ENCODE results near the gene TMEFF2. TPM values are rescaled to one million over a fixed set of nuclear protein-coding genes. Genes with fewer than 3 reads are reported as not detected.

TMEFF2 gene
- polyA plus RNA-seq, 1 of the 3 experiments (the other 2 are of a cell fraction): 5.4 TPM

- no peak overlapping the region for H2AFZ ChIP-seq (ENCODE audit: low read depth)
- H3F3A ChIP-seq (replicated peaks; ENCODE audit: insufficient read depth): no peaks in the 10 kb centered on the region
- no peaks in the 10 kb centered on the region for H3K9me2 ChIP-seq
- no peaks in the 10 kb centered on the region for H3K4me1 ChIP-seq (ENCODE audit: control insufficient read depth in 1 of 2, insufficient read depth in 2 of 2, low read depth in 1 of 2, low read length in 1 of 2)
- no peaks in the 10 kb centered on the region for H4K20me1 ChIP-seq (ENCODE audit: insufficient read depth)
- 52% methylated on average over 2 of the region's 2 CpGs for WGBS (ENCODE audit: low lambda C conversion rate)
- H3K79me2 ChIP-seq (ENCODE audit: insufficient read depth): no peaks in the 10 kb centered on the region
- H3K27ac ChIP-seq (ENCODE audit: low read depth in 2 of 2, low read length in 1 of 2): no peak overlapping the region
- no peak for DNase-seq
- no peak overlapping the region for H3K4me3 ChIP-seq (ENCODE audit: low read depth in 2 of 2, low read length in 1 of 2)
- no peaks in the 10 kb centered on the region for H3K9me3 ChIP-seq
- no peak overlapping the region for H3K4me2 ChIP-seq
- ChIA-PET POLR2A (no interaction called here), CTCF (interaction anchor here (0.7 to 1.7 kb wide), 2 partner anchors 13 to 21 kb away, joined by 3 to 6 read pairs; no protein-coding TSS in a partner anchor)
- no peaks in the 10 kb centered on the region for H3K27me3 ChIP-seq (ENCODE audit: insufficient read depth)
- H3K36me3 ChIP-seq (replicated peaks in 1 of 2; ENCODE audit: control insufficient read depth in 1 of 2, insufficient read depth in 2 of 2, low read length in 1 of 2): no peaks in the 10 kb centered on the region
- TF ChIP-seq TEAD4 (IDR thresholded peaks at IDR 0.05; ENCODE audit: borderline replicate concordance, insufficient read depth): no peak
- no peak for TF ChIP-seq USF1 (IDR thresholded peaks at IDR 0.05; ENCODE audit: borderline replicate concordance, low read depth)
- peak; percentile 38; the same call in 1 of the 2 replicates for TF ChIP-seq CTCF (IDR thresholded peaks at IDR 0.05)
- no peak overlapping the region for H3K9ac ChIP-seq
These were observed 165.6 kb downstream of the TMEFF2 start for GRCh38 chr2:192029089-192029488.

- no peaks in the 10 kb centered on the region for H3K36me3 ChIP-seq (replicated peaks in 1 of 2; ENCODE audit: control insufficient read depth in 1 of 2, insufficient read depth in 2 of 2, low read length in 1 of 2)
- no peak overlapping the region for H3K4me2 ChIP-seq
- no peak for DNase-seq
- H3K9me2 ChIP-seq: no peaks in the 10 kb centered on the region
- 77% methylated on average over 1 of the region's 1 CpG for WGBS (ENCODE audit: low lambda C conversion rate)
- H3K27me3 ChIP-seq (ENCODE audit: insufficient read depth): no peaks in the 10 kb centered on the region
- H3K4me3 ChIP-seq (ENCODE audit: low read depth in 2 of 2, low read length in 1 of 2): no peak overlapping the region
- H4K20me1 ChIP-seq (ENCODE audit: insufficient read depth): no peaks in the 10 kb centered on the region
- H3K9ac ChIP-seq: no peak overlapping the region
- no peak overlapping the region for H2AFZ ChIP-seq (ENCODE audit: low read depth)
- no peaks in the 10 kb centered on the region for H3K9me3 ChIP-seq
- TF ChIP-seq PBX3 (IDR thresholded peaks at IDR 0.05) (no peak), USF2 (IDR thresholded peaks at IDR 0.05; ENCODE audit: borderline replicate concordance, low read depth, low read length) (no peak), SIN3A (IDR thresholded peaks at IDR 0.05; ENCODE audit: borderline replicate concordance, low read depth, low read length) (no peak), FOXM1 (IDR thresholded peaks at IDR 0.05; ENCODE audit: low read depth) (no peak), EP300 (IDR thresholded peaks at IDR 0.05; ENCODE audit: borderline replicate concordance in 1 of 2, low read depth in 1 of 2, low read length in 1 of 2) (no peak), TCF12 (IDR thresholded peaks at IDR 0.05) (no peak)
- ChIA-PET POLR2A (no interaction called here), CTCF (no interaction called here)
- H3K79me2 ChIP-seq (ENCODE audit: insufficient read depth): no peaks in the 10 kb centered on the region
- H3K4me1 ChIP-seq (ENCODE audit: control insufficient read depth in 1 of 2, insufficient read depth in 2 of 2, low read depth in 1 of 2, low read length in 1 of 2): no peaks in the 10 kb centered on the region
- no peaks in the 10 kb centered on the region for H3F3A ChIP-seq (replicated peaks; ENCODE audit: insufficient read depth)
- no peak overlapping the region for H3K27ac ChIP-seq (ENCODE audit: low read depth in 2 of 2, low read length in 1 of 2)
These were observed 168.0 kb downstream of the TMEFF2 start for GRCh38 chr2:192026825-192027120.
